ENCODE data around the gene CTU2. TPM values are rescaled to one million over a fixed set of nuclear protein-coding genes. Genes with fewer than 3 reads are reported as not detected.

CTU2 gene
- total RNA-seq, 1 donor from 2014 or later = 4.2 TPM

DNA sequence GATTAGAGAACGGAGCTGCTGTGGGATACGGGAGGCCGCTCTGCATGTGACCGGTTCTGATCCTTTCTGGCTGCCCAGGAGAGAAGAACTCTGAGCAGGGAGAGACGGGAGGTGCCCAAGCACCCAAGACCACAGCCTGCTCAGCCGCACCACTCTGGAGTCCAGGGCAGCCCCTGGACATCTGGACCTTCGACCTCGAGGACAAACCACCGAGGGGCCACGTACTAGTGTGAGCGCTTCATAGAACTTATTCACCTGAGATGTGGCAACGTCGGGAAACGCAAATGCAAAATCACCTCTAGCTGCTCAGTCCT lies 6.0 kb upstream of the CTU2 start:
- Histone ChIP-seq H3K36me3 (peaks cover 32 to 43% of the 10 kb centered on the region in 2 donors), H3K9me3 (no peaks in the 10 kb centered on the region), H3K4me3 (no peak overlapping the region), H3K4me1 (peaks cover 7% of the 10 kb centered on the region in 2 donors), H3K27ac (no peak overlapping the region), H3K27me3 (no peaks in the 10 kb centered on the region)
- TF ChIP-seq, protein P1, sequence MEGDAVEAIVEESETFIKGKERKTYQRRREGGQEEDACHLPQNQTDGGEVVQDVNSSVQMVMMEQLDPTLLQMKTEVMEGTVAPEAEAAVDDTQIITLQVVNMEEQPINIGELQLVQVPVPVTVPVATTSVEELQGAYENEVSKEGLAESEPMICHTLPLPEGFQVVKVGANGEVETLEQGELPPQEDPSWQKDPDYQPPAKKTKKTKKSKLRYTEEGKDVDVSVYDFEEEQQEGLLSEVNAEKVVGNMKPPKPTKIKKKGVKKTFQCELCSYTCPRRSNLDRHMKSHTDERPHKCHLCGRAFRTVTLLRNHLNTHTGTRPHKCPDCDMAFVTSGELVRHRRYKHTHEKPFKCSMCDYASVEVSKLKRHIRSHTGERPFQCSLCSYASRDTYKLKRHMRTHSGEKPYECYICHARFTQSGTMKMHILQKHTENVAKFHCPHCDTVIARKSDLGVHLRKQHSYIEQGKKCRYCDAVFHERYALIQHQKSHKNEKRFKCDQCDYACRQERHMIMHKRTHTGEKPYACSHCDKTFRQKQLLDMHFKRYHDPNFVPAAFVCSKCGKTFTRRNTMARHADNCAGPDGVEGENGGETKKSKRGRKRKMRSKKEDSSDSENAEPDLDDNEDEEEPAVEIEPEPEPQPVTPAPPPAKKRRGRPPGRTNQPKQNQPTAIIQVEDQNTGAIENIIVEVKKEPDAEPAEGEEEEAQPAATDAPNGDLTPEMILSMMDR (IDR thresholded peaks at IDR 0.05) = no peak
- DNase-seq (ENCODE audit: low spot score in 2 of 2) = no peak
- intact Hi-C loops (cut with DNase I) = no loop called here

DNA sequence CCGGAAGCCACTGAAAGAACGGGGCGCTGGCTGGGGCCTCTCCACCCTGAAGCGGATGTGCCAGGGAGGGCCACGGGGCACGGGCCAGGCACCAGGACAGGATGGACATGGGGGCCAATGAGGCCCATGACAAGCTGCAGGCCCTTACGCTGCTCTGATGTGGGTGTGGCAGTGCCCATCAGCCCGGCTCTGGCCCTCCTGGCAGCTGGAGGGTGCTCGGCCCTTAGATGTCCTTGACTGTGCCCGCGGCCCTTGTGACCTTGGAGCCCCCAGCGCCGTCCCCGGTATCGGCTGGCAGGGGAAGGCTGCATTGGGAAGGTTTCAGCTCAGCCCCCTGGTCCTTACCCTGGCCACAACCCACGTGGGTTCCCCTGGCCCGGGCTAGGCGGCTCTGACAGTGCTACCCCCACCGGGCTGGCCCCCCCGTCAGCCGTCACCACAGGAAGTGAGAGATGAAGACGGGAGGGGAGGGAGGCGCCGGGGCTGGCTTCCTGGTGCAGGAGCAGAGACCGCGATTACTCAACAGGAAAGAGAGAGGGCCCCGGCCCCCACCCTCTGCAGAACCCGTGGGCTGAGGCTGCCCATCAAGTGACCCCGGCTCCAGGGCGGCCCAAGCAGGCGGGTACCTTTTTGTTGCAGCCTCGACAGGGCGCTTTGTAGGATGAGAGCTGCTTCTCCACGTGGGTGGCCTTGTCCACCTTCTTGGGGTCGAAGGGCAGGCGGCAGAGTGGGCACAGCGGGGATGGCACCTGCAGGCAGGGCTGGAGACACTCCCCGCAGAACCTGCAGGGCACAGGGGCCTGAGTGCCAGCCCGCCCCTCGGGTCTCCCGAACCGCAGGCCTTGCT lies 5.4 kb upstream of the CTU2 start:
- Histone ChIP-seq H3K4me3 (peak overlapping the region in 1 of 2 donors; percentile 21), H3K27me3 (no peaks in the 10 kb centered on the region), H3K36me3 (peaks cover 32 to 42% of the 10 kb centered on the region in 2 donors), H3K27ac (peak overlapping the region in 1 of 2 donors; percentile 41), H3K9me3 (no peaks in the 10 kb centered on the region), H3K4me1 (peaks cover 9 to 12% of the 10 kb centered on the region in 2 donors)
- intact Hi-C loops (cut with DNase I) = no loop called here
- TF ChIP-seq, protein P1 (IDR thresholded peaks at IDR 0.05) = no peak
- peak; percentile 92 to 93 for DNase-seq (ENCODE audit: low spot score in 2 of 2)

DNA sequence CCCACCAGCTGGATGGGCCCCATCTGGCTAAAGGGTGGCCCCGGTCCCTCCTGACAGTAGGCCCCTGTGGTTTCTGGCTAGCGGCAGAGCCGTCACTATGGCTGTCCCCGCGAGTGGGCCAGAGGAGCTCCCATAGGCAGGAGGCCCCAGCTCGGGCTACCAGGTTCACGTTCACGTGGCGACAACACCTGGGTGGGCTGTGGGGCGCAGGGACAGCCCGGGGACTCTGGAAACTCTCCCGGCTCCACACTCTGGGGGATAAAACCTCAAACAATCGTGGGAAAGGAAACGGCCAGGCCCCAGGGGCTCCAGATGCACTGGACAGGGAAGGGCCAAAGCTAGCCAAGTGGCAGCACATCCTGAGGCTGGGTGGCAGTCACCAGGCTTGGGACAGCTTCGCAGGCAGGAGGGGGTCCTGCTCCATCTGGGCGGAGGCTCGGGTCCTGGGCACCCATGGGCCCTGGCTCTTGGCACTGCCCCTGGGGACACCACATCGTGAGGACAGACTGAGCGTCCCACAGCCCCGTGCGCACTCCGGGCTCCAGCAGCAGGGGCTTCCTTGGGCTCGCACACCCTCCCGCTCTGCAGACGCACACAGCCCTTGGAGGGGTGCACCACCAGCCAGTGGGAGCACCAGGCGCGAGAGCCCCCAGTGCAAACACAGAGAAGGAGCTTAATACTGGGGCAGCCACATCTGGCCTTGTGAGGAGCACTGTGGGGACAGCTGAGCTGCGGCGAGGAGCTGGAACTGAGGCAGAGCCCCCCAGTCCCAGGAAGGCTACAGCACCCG lies 4.5 kb upstream of the CTU2 start:
- H3K36me3 ChIP-seq = peaks cover 31 to 33% of the 10 kb centered on the region in 2 donors
- no peak for DNase-seq (ENCODE audit: low spot score in 2 of 2)
- TF ChIP-seq, protein P1 (IDR thresholded peaks at IDR 0.05) = no peak
- H3K27ac ChIP-seq = peak overlapping the region in 1 of 2 donors; percentile 41
- H3K9me3 ChIP-seq = no peaks in the 10 kb centered on the region
- H3K4me3 ChIP-seq = peak overlapping the region in 1 of 2 donors; percentile 21
- peaks cover 9 to 15% of the 10 kb centered on the region in 2 donors for H3K4me1 ChIP-seq
- intact Hi-C loops (cut with DNase I) = no loop called here
- H3K27me3 ChIP-seq = no peaks in the 10 kb centered on the region

DNA sequence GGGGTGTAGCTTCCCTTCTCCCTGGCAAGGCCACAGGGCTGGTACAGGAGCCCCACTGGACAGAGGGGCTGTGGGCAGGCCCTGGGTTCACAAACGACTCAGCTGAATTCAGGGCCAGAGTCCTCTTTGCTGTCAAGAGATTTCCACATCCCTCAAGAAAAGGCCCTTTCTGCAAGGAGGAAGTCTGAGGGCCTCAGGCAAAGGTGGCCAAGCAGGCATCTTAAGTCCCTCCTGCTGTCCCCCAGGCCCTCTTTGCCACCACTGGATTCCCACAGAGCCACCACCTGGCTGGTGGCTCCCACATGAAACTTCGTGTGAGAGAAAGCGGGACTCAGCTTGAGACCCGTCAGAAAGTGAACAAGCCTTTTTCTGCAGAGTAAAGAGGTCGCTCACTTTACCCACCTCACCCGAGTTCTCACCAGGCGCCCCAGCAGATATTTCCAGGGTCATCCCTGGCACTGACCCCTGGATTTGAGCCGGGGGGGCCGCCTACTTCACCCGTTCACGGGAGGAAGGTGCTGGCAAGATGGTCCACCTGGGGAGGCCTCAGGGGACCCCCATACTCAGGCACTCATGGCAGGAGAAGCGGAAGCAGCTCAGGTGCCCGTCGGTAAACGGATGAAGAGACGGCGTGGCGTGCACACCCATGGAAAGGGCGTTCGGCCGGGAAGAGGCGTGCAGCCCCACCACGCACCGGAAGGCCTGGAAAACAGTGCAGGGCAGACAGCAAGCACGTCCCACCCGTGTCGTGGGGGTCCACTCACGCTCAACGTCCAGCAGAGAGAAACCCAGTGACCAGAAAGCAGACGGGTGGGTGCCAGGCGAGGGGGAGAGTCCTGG lies 3.7 kb upstream of the CTU2 start:
- TF ChIP-seq, protein P1 (IDR thresholded peaks at IDR 0.05) = no peak
- no peak for DNase-seq (ENCODE audit: low spot score in 2 of 2)
- no peaks in the 10 kb centered on the region for H3K27me3 ChIP-seq
- H3K4me1 ChIP-seq = peaks cover 9 to 23% of the 10 kb centered on the region in 2 donors
- intact Hi-C loops (cut with DNase I) = no loop called here
- H3K9me3 ChIP-seq = no peaks in the 10 kb centered on the region
- peak overlapping the region; percentile 18 to 41 for H3K27ac ChIP-seq
- H3K4me3 ChIP-seq = peak overlapping the region in 1 of 2 donors; percentile 6
- peaks cover 23 to 25% of the 10 kb centered on the region in 2 donors for H3K36me3 ChIP-seq
